Measurements from ENCODE around the gene GHR. TPM values are rescaled to one million over a fixed set of nuclear protein-coding genes. Genes with fewer than 3 reads are reported as not detected.

Gene GHR
- total RNA-seq, result 10 to 100 TPM in 4 of 5 donors, under 1 TPM in 1; 0.87 to 34.8 (median 18.7) TPM
- polyA plus RNA-seq, result 1 to 10 TPM; 2.3 to 5.5 (median 2.4) TPM
- long read RNA-seq, donor 1, partial matches to known transcripts, result 6 of 6 reads
- long read RNA-seq, donor 1, other reads (novel, unspliced or antisense), result 0 of 6 reads
- long read RNA-seq, donor 2, full-length matches to known transcripts, result 1 of 1 reads
- long read RNA-seq, donor 2, partial matches to known transcripts, result 0 of 1 reads
- long read RNA-seq, donor 2, other reads (novel, unspliced or antisense), result 0 of 1 reads
- long read RNA-seq, donor 3, result 0 reads
- long read RNA-seq, donor 4, result 0 reads
- long read RNA-seq, donor 5, result 0 reads
- long read RNA-seq, donor 6, full-length matches to known transcripts, result 8 of 8 reads
- long read RNA-seq, donor 6, partial matches to known transcripts, result 0 of 8 reads
- long read RNA-seq, donor 6, other reads (novel, unspliced or antisense), result 0 of 8 reads
- long read RNA-seq, donor 7, partial matches to known transcripts, result 0 of 5 reads
- long read RNA-seq, donor 7, other reads (novel, unspliced or antisense), result 5 of 5 reads
- long read RNA-seq, donor 8, full-length matches to known transcripts, result 3 of 3 reads
- long read RNA-seq, donor 8, partial matches to known transcripts, result 0 of 3 reads
- long read RNA-seq, donor 8, other reads (novel, unspliced or antisense), result 0 of 3 reads
- long read RNA-seq, donor 9, full-length matches to known transcripts, result 1 of 1 reads
- long read RNA-seq, donor 9, partial matches to known transcripts, result 0 of 1 reads
- long read RNA-seq, donor 9, other reads (novel, unspliced or antisense), result 0 of 1 reads
- long read RNA-seq, donor 10, result 0 reads

DNA sequence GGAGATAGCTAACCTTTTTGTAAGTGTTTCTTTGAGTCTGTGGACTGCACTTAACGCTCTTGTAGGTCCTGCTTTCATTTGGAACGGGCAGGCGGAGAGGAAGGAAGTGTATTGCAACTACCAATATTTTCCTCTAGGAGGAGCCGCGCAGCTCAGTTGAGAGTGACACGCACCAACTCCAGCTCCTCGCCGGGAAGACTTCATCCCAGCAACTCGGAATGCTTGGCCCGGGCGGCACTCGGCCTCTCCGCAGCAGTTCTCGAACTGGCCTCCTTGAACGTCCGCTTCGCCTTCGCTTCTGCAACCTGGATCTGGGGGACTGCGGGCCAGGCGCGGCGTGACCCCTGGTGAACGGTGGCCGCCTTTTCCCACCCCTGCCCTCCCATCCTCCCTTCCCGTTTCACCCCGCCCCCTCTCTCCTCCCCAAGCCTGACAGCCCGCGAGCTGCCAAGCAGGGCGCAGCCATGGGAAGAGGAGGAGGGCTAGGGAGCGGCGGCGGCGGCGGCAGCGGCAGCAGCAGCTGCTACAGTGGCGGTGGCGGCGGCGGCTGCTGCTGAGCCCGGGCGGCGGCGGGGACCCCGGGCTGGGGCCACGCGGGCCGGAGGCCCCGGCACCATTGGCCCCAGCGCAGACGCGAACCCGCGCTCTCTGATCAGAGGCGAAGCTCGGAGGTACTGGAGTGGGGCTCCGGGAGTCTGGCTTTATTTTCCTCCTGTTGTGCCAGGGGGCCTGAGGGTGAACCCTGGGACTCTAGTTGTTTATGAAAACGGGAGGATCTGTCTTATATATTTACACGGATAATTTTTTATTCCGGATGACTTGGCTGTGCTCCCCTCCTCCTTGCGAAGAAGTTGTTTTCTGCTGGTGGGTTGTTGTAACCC is at the start of gene GHR:
TSS of gene GHR (plus strand) at position 155 of the 881 bp plus-strand sequence. CDS start 142,436 bp downstream, outside the sequence.
- TF ChIP-seq POLR2AphosphoS5 (IDR thresholded peaks at IDR 0.05), result peak; percentile 7 to 24 (median 22)
- TF ChIP-seq, protein P1, sequence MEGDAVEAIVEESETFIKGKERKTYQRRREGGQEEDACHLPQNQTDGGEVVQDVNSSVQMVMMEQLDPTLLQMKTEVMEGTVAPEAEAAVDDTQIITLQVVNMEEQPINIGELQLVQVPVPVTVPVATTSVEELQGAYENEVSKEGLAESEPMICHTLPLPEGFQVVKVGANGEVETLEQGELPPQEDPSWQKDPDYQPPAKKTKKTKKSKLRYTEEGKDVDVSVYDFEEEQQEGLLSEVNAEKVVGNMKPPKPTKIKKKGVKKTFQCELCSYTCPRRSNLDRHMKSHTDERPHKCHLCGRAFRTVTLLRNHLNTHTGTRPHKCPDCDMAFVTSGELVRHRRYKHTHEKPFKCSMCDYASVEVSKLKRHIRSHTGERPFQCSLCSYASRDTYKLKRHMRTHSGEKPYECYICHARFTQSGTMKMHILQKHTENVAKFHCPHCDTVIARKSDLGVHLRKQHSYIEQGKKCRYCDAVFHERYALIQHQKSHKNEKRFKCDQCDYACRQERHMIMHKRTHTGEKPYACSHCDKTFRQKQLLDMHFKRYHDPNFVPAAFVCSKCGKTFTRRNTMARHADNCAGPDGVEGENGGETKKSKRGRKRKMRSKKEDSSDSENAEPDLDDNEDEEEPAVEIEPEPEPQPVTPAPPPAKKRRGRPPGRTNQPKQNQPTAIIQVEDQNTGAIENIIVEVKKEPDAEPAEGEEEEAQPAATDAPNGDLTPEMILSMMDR (IDR thresholded peaks at IDR 0.05), result peak in 5 of 7 experiments; percentile 61 to 72 (median 66)
- TF ChIP-seq POLR2A (IDR thresholded peaks at IDR 0.05), result no peak
- TF ChIP-seq EP300 (IDR thresholded peaks at IDR 0.05), result no peak
- intact Hi-C loops (cut with DNase I; ENCODE audit: low total_unique reads), result no loop called here
- Histone ChIP-seq H3K4me1 (peaks cover 0 to 35% (median 24%) of the 10 kb centered on the region in 4 donors), H3K36me3 (no peaks in the 10 kb centered on the region), H3K27me3 (peaks cover 0 to 20% (median 11%) of the 10 kb centered on the region in 3 donors), H3K27ac (peak within 1 kb of the TSS; percentile 62 to 89 (median 81)), H3K9me3 (no peaks in the 10 kb centered on the region), H3K4me3 (peak within 1 kb of the TSS; percentile 55 to 73 (median 64))
- WGBS, 5 donors, result 1 to 2% (median 1%) methylated on average over 12 to 60 of the region's 60 CpGs
- peak; percentile 80 to 95 for DNase-seq

DNA sequence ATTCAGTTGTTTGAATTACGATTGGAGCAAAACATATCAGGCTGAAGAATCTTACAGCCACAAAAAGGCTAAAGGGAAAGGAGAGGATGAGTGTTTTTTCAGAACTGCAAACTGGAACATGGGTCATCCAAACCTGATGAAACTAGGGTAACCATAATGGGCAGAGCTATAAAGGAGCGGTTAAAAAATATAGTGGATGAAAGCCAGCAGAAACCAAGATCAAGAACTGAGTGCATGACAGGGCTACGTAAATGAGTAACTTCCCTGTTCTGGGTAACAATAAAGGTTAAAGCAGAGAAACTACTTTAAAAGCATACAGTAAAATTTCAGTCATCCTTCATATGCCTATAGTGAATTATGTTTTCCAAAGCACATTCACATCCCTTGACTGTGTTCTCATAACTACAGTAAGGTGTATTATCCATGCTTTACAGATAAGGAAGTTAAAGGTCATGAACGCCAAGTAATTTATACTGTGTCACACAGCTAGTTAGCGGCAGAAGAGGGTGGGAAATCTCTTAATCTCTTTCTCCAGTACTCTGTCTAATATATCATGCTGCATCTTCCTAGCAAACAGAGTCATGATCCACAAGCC is 48.5 kb upstream of the GHR start:
- no peak overlapping the region for H3K4me3 ChIP-seq
- no peak overlapping the region for H3K27ac ChIP-seq
- no peaks in the 10 kb centered on the region for H3K27me3 ChIP-seq
- TF ChIP-seq, protein P1 (IDR thresholded peaks at IDR 0.05), result no peak
- TF ChIP-seq EP300 (IDR thresholded peaks at IDR 0.05) (no peak), POLR2AphosphoS5 (IDR thresholded peaks at IDR 0.05) (no peak), POLR2A (IDR thresholded peaks at IDR 0.05) (no peak)
- no peaks in the 10 kb centered on the region for H3K36me3 ChIP-seq
- DNase-seq, result no peak
- H3K9me3 ChIP-seq, result no peaks in the 10 kb centered on the region
- WGBS, 5 donors, result 67 to 74% (median 73%) methylated on average over 5 of the region's 5 CpGs
- intact Hi-C loops (cut with DNase I; ENCODE audit: low total_unique reads), result no loop called here
- no peaks in the 10 kb centered on the region for H3K4me1 ChIP-seq

DNA sequence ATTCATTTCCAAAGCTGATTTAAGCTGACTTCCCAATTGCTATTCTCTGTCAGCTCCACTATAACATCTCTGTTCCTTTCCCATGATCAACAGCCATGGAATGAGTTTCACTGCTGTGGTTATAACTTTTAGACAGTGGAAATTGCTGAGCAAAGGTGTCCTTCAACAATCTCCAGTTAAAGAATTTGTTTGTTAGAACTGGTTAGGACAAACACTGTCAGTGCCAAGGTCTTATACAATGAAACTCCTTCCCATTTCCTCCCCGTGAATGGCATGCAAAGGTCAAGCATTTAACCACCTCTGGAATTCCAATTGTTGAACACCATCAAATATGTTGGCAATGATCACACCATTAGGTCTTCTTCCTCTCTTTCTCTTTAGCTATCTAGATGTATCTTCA is 45.7 kb upstream of the GHR start:
- 3 to 16% (median 10%) methylated on average over 1 of the region's 1 CpG for WGBS, 5 donors
- Histone ChIP-seq H3K27ac (no peak overlapping the region), H3K9me3 (no peaks in the 10 kb centered on the region), H3K4me1 (no peaks in the 10 kb centered on the region), H3K36me3 (no peaks in the 10 kb centered on the region), H3K27me3 (no peaks in the 10 kb centered on the region), H3K4me3 (no peak overlapping the region)
- TF ChIP-seq POLR2A (IDR thresholded peaks at IDR 0.05) (no peak), POLR2AphosphoS5 (IDR thresholded peaks at IDR 0.05) (no peak), EP300 (IDR thresholded peaks at IDR 0.05) (no peak)
- TF ChIP-seq, protein P1 (IDR thresholded peaks at IDR 0.05), result no peak
- intact Hi-C loops (cut with DNase I; ENCODE audit: low total_unique reads), result no loop called here
- no peak for DNase-seq

Data from stomach (tissue), 19 donors.